SKM-1 treated with dmso at 0.1 percent for 144 hours (cell line): ENCODE results near the gene FANCE.
"Not testable (repeated sequence)": the region's sequence is repeated elsewhere in the genome, so short reads cannot be mapped to it uniquely, and the experiment has no call there.

Experiments
- DNase-seq: peaks from one replicate; lab custom pipeline; 2025; ENCODE audit not compliant: unreplicated experiment; lab: John Stamatoyannopoulos, UW

The FANCE gene

DNA sequence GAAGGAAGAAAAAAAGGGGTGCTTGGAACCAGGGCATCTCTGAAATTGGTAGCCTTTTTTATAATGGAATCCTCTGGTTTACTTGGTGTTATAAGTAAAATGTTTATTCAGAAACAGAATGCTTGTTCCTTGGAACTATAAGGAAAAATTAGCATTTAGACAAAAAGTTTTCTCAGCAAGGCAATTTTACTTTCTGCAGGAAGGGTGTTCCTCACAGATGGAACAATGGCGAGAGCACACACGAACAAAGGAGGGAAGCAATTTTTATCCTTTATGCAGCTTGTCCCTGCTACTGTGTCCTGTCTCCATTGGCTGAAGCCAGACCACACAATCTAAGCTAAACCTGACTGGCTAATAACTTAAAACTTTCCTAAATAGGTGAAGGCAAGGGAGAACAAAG lies 22.7 kb upstream of the FANCE start:
- peak; percentile 30 for DNase-seq

DNA sequence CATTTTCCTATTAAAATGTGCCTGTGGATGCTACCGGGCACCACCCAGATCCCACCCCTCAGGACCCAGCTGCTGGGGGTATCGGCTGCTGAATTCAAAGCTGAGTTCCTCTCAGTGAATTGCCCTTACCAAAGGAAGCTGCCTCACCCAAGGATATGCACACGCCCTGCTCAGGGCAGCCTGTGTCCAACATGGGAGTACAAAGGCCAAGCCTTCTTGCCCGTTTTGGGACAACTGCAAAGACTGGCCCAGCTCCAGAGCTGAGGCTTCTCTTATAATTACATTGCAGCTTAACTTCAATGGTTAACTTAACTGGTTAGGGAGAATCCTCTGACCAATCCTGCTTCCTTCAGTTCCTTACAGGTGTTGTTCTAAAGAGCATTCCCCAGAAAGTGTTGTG lies 19.8 kb upstream of the FANCE start:
- DNase-seq: no peak

DNA sequence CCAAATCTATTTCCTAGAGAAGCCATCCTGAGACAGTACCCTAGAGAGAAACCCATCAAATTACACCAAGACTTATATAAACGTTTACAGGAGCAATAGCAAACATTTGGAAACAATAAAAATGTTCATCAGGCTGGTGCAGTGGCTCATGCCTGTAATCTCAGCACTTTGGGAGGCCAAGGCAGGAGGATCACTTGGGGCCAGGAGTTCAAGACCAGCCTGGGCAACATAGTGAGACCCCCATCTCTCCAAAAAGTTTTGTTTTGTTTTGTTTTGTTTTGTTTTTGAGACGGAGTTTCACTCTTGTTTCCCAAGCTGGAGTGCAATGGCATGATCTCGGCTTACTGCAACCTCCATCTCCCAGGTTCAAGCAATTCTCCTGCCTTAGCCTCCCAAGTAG lies 19.4 kb upstream of the FANCE start:
- DNase-seq: not testable (repeated sequence)

DNA sequence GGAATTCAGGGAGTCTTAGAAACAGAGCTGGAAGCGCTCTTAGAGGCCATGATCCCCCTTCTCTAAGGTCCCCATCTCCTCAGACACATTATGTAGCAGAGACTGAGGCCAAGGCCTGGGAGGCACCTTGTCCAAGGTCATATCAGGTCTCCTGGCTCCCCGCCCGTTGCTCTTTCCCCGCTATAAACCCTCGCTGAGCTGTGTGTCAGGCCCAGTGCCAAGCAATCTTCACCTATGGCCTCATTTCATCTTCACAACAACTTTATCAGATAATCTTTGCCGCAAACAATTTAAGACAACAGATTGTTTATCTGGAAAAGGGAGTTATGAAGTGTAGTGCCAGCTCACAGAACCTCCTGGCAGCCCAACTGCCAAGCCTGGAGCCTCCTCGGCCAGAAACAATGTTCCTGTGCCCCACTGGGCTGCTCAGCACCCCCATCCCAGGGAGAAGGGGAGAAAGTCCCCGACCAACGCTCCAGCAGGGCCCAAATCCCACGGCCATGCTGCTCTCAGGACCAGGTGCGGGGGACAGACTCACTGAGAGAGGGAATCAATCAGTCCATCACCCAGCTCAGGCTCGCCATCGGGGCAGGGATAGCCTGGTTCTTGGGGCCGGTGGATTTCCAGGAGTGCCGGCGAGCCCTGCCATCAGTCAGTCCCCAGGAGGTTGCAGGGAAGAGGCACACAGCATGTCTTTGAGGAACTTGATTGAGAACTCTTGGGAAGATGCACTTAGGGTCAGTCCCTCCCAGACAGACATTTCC lies 16.9 kb upstream of the FANCE start:
- no peak for DNase-seq

DNA sequence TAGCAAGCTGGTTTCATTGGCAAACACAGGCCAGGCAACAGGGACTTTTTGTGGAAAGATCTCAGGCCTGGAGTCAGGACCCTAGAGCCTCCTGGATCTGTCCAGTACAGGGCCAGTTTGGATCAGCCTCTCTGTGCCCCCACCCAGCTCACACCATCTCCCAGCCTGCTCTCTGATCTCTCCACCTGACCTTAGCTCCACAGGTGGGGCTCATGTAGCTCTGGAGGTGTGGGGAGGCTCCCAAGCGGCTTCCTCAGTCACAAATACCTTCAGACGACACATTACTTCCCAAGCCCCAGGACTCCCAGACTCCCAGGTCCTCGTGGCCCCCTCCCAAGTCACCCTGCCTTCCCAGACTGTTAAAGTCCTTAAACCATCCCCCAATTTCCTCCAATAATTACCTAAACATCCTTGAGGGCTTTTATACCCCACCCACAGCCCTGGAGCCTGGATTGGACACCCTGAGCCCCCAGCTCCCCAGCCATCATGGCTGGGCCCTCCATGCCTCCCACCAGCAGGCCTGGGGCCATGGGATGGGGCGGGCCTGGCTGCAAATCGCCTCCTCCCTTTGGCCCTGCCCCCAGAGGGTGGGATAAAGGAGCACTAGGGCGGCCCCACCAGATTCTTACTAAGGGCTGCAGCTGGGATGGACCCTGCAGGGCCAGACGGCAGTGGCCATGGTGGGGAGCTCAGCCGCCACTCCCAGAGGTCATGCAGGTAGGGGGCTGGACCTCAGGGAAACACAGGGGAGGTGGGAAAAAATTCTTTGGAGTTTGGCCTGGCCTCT lies 15.9 kb upstream of the FANCE start:
- DNase-seq: no peak

DNA sequence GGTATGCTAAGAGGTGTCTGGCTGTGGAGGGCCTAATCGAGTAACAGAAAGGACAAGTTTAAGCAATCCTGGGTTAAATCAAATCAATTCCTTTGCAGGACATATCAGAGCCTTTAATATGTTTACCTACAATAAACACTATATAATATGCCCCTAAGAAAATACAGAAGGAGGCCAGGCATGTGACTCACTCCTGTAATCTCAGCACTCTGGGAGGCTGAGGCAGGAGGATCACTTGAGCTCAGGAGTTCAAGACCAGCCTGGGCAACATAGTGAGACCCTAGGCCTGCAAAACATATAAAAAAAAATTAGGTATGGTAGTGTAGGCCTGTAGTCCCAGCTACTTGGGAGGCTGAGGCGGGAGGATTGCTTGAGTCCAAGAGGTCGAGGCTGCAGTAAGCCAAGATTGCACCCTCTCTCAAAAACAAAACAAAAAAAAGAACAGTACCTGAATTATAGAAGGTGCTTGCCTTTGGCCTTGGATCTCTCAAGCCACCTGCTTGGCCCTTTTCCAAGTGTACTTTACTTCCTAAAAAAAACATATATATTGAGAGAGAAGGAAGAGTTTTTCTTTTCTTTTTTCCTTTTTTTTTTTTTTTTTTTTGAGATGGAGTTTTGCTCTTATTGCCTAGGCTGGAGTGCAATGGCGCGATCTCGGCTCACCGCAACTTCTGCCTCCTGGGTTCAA lies 13.6 kb upstream of the FANCE start:
- not testable (repeated sequence) for DNase-seq

DNA sequence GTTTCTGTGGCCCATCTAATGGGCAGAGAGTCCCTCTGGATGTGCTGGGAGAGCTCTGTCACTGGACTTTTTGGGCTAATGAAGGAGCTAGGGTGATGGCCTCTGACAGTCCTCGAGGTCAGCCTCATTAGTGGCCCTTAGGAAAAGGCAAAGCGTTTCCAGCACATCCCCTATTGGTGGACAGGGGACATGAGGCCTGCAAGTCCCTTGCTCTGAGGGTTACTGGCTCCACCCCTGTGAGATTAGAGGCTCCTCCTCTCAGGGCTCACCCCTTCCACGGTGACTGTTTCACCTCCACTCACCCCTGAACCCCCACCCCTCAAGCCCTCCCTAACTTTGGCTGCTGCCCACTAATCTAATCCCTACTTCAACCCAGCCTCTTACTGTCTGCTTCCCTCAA lies 12.8 kb upstream of the FANCE start:
- DNase-seq: no peak

DNA sequence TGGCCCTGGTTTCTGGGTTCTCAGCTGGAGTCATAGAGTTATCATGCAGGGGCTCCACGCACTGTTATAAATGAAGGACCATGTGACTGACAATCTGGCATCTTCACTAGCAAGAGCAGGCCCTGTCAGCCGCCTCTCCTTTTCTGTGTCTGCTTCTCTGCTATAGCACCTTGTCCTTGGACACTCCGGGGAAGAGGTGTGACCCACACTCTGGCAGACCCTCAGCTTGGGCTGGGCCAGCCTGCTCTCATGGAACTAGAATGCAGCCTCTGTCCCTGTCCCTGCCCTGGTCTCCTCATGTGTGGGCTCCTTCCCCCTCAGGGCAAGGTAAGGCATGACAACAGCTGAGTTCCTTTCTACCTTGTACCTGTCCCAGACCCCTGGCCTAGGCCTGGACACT lies 10.9 kb upstream of the FANCE start:
- DNase-seq: no peak

DNA sequence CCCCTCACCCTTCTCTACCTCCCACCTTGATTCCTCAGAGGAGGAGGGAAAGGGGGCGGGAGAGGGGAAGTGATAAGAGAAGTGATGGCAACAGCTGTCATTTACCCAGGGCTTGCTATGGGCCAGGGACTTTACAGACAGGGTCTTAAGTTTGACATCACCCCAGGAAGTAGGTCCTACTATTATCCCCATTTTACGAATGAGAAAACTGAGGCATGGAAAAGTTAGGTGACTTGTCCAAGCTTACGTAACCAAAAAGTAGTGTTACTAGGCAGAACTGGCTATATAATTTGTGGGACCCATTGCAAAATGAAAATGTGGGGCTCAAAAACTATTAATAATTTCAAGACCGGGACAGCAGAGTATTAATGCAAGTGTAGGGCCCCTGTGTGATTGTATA lies 10.5 kb upstream of the FANCE start:
- no peak for DNase-seq

DNA sequence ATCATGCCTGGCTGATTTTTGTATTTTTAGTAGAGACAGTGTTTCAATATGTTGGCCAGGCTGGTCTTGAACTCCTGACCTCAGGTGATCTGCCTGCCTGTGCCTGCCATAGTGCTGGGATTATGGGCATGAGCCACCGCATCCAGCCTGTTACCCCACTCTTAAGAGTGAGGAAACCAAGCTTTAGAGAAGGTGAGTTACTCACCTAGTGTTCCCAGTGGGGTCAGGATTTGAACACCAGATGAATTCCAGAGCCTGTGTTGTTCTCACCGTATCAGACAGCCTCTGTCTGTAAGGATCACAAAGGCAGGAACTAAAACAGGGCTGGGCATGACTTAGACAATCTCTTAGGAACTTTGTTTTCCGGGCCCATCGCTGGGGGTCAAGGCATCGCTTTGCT lies 9.4 kb upstream of the FANCE start:
- DNase-seq: no peak

DNA sequence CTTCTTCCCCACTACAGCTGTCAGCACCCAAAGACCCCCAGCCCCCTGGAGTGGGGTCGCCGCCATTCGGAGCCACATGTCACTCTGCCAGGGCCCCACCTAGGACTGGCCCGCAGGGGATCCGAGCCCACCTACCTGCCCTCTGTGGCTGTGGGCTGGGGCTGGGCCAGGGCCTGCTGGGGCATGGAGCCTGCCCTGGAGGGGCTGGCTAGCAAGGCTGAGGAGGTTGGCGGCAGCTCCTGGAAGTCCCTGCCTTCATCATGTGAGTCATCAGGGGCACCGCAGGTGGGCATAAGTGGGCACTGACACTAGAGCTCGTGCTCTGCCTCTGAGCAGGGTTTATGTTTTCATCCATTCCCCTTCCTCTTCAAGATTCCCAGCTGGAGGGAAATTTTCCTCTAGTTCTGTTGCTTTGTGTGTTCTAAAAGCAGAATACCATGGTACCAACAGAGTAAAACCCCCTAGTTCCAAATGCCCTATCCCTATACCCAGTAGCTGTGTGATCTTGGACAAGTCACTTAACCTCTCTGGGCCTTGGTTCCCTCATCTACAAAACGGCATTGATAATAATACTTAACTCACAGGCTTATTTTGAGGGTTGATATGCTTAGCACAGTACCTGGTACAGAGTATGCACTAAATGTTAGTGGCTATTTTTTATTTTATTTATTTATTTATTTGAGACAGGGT lies 8.7 kb upstream of the FANCE start:
- DNase-seq: no peak

DNA sequence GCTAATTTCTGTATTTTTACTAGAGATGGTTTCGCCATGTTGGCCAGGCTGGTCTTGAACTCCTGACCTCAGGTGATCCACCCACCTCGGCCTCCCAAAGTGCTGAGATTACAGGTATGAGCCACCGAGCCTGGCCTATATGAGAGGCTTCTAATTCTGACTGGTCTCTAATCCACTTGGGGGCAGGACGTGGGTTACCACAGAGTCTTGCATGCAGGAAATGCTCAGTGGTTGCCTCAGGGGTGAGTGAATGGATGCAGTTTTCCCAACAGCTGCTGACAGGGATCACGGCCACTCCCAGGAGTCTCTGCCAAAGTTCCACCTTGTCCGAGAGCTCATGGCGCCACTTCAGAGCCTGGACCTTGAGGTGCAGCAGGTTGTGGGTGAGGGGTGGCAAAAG lies 6.4 kb upstream of the FANCE start:
- DNase-seq: no peak

DNA sequence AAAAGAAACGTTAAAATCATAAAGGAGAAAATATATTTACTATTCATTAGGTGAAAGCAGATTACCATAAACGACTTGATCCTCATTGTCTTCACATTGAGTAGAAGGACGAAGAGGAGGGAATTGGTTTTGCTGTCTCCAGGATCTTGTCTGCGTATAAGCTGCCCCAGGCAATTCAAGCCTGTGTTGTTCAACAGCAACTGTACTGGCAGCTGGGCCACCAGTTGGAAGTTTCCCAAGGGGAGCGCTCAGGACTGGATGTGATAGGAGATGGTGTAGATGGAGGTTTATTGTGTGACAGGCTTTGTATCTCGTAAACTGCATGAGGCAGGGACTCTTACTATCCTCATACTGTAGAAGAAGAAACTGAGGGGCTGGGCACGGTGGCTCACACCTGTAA lies 3.9 kb upstream of the FANCE start:
- no peak for DNase-seq

DNA sequence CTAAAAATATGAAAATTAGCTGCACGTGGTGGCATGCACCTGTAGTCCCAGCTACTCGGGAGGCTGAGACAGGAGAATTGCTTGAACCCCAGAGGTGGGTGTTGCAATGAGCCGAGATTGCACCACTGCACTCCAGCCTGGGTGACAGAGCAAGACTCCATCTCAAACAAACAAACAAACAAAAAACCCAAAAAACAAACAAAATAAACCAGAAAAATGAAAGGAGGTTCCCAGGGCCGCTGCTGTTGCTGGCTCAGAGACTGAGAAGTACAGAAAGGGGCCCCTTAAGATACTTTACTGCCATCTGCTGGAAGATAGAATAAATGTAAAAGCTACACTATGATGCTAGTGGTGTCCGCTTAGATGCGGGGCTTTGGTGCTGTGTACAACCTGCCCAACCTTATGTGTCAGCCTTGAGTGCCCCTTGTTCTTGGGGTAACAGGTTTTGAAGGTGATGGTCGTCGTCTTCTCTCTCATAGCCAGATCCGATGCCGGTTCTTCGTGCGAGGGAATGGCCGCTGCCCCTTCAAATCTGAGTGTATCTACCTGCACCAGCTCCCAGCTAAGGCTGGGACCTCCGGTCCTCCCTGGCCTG lies 2.8 kb upstream of the FANCE start:
- DNase-seq: peak; percentile 79

DNA sequence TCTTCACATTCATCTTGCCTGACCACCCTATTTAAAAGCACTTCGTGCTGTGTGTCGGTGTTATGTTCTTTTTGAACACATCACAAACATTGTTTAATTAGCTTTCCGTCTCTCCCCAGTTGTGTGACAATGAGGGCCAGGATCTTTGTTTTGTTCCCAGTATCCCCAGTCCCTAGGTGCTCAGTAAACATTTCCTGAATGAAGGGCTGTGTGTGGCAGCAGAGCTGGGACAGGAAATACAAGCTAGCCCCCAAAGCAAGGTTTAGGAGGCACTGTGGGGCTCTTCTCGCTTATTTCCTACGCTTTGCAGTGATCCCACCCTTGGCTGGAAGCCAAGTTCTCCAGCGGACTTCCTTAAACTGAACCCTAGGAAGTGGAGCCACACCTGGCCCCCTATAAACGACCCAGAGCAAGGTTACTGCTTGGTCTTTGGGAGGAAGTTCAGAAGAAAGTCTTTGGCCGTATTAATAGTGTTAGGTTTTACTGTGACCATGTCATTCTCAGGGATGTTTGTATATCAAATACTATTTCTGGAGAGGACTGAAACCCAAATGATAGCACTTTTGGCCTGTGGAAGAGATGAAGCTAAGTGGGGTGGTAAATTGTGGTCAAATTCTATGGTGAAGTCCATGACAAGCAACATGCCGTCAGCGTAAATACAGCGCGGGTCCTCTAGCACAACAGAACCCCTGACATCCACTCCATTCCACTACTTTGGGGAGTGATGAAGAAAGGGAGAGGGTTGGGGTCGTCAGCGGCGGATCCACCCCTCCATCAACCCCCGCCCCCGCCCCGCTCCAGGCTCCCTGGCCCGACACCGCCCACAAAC lies 570 bp upstream of the FANCE start:
- DNase-seq: no peak

DNA sequence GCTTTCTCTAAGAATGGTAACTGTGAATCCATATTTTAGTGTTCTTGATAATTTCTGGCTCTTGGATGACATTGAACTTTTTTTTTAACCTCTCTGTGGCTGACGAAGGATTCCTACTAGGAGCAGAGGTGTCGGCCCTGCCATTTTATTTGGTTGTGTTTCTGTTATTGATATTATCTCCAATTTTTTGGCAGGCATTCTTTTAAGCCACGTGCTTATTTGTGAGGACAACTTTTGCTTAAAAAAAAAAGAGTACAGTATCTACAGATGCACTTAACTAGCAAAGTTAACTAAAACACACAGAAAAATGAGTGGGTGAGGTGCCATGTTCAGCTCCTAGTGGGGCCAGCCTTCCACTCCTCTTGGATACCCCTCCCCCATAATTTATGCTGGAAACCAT lies 1.1 kb downstream of the FANCE start:
- no peak for DNase-seq

DNA sequence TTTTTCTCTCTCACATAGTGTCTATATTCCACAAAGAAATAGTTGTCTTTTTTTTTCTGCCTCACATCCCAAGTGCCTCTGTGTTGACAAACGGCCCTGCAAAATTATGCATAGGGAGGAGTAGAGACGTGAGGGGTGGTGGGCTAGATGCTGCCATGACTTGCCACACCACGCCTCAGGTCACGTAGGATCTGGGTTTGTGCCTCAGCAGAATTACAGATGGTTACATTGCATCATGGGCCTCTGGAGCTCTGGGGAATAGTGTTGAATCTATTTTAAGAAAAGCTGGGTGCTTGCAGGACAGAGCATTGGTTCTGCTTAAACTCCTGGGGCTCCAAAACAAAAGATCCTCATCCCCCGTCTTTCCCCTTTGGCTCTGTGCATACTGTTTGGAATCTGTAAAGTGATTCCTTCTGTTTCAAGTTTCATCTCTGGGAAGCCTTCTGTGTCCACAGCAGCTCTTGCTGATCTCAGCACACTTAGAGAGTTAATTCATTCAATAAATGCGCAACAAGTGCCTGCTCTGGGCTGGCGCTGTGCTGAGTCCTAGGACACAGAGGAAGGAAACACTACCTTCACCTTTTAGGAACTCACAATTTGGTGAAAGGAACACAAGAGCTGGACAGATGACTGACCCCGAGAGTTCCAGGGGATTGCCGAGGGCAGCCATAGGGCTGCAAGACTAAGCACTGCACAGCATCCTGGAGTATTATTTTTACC lies 2.4 kb downstream of the FANCE start:
- peak; percentile 53 for DNase-seq

DNA sequence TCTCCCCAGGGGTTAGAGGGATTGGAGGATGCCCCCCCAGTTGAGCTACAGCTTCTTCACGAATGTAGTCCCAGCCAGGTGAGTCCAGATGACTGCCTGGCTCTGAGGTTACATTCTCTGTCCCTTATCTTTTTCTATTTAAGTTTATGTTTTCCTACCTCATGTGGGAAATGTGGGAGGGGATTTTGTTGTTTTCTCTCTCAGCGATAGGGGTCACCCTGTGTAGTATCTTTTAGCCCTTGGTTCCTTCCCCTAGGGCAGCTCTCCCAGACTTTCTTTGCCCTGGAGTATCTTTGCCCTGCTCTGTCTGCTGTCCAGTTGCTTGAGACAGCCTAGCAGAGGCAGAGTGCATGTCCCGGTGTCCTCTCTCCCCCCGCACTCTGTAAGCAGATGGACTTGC lies 5.8 kb downstream of the FANCE start:
- no peak for DNase-seq

DNA sequence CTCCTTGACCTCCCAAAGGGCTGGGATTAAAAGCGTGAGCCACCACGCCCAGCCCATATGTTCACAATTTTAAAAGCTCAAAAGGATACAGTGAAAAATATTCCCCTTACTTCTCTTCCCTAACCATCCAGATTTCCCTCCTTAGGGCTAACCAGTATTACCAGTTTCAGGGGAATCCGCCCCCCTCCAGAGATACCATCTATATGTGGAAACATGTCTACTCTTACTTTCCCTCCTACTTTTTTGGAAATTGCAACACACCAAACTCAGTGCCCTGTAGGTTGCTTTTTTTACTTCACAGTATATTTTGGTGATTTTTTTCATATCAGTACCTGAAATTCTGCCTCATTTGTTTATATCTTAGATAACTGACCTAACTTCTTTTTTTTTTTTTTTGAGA lies 9.1 kb downstream of the FANCE start:
- no peak for DNase-seq

DNA sequence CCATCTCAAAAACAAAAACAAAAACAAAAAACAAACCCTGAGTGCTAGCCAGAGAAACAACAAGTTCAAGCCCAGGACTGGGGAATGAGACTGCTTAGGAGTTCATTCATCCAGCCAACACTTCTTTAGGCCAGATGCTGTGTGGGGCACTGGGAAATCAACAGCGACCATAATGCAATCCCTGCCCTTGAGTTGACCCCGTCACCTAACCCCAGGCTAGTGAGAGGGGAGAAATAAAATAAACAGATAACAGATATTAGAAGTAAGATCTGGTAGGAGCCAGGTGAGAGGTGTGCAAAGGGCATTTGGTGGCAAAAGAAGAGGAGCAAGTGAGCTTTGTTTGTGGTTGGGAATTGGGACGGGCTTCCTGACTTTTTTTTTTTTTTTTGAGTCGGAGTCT lies 11.2 kb downstream of the FANCE start:
- no peak for DNase-seq
